ENCODE measurements around the gene MFSD12. TPM values are rescaled to one million over a fixed set of nuclear protein-coding genes. Genes with fewer than 3 reads are reported as not detected.

The MFSD12 gene
- total RNA-seq, 1 experiment from 2014 or later: 60.6 TPM

- H3K27me3 Mint-ChIP-seq (ENCODE audit: insufficient read depth, unreplicated experiment): no peaks in the 10 kb centered on the region
- H3K36me3 Mint-ChIP-seq (ENCODE audit: insufficient read depth, unreplicated experiment): peaks cover 23% of the 10 kb centered on the region
- ChIA-PET POLR2A (no interaction called here), CTCF (no interaction called here)
- BruUV-seq (replicated peaks): no TSS peak
- no peak overlapping the region for H3K27ac Mint-ChIP-seq (ENCODE audit: unreplicated experiment)
- H3K4me3 Mint-ChIP-seq (ENCODE audit: unreplicated experiment): no peak overlapping the region
- peak in 1 of 2 experiments; percentile 19 for TF ChIP-seq CTCF (IDR thresholded peaks at IDR 0.05; ENCODE audit: insufficient read depth in 1 of 2, low read depth in 1 of 2, low read length in 1 of 2, severe bottlenecking in 1 of 2, unreplicated experiment in 1 of 2)
- no peaks in the 10 kb centered on the region for H3K4me1 ChIP-seq
- H3K9me3 Mint-ChIP-seq (ENCODE audit: unreplicated experiment): no peaks in the 10 kb centered on the region
- no peaks in the 10 kb centered on the region for H3K27me3 ChIP-seq (replicated peaks; ENCODE audit: control insufficient read depth, insufficient read depth, low read length)
- no peak overlapping the region for H3K4me3 ChIP-seq (ENCODE audit: low read depth, low read length)
- no peaks in the 10 kb centered on the region for H3K9me3 ChIP-seq
- 0 out of 2 replicates have a peak, but pooled peaks cover 1% of the 10 kb centered on the region for H3K36me3 ChIP-seq (ENCODE audit: control insufficient read depth, insufficient read depth, low read length)
- intact Hi-C loops (cut with micrococcal nuclease; ENCODE audit: unreplicated experiment): no loop called here
- no peak for DNase-seq
- H3K4me1 Mint-ChIP-seq (ENCODE audit: low read depth, unreplicated experiment): no peaks in the 10 kb centered on the region
These were observed 30.7 kb downstream of the MFSD12 start for GRCh38 chr19:3526507-3527237.

GRCh38 chr19:3524904-3525451, 32.4 kb downstream of the MFSD12 start:
- no peaks in the 10 kb centered on the region for H3K9me3 Mint-ChIP-seq (ENCODE audit: unreplicated experiment)
- DNase-seq: no peak
- peaks cover 6% of the 10 kb centered on the region for H3K4me1 Mint-ChIP-seq (ENCODE audit: low read depth, unreplicated experiment)
- CTCF ChIA-PET: no interaction called here
- Histone ChIP-seq H3K27me3 (replicated peaks; ENCODE audit: control insufficient read depth, insufficient read depth, low read length) (no peaks in the 10 kb centered on the region), H3K9me3 (no peaks in the 10 kb centered on the region), H3K36me3 (ENCODE audit: control insufficient read depth, insufficient read depth, low read length) (0 out of 2 replicates have a peak, but pooled peaks cover 1% of the 10 kb centered on the region), H3K4me1 (no peaks in the 10 kb centered on the region), H3K4me3 (ENCODE audit: low read depth, low read length) (no peak overlapping the region)
- H3K27ac Mint-ChIP-seq (ENCODE audit: unreplicated experiment): no peak overlapping the region
- intact Hi-C loops (cut with micrococcal nuclease; ENCODE audit: unreplicated experiment): no loop called here
- peaks cover 29% of the 10 kb centered on the region for H3K36me3 Mint-ChIP-seq (ENCODE audit: insufficient read depth, unreplicated experiment)
- no peaks in the 10 kb centered on the region for H3K27me3 Mint-ChIP-seq (ENCODE audit: insufficient read depth, unreplicated experiment)
- POLR2A ChIA-PET: no interaction called here
- H3K4me3 Mint-ChIP-seq (ENCODE audit: unreplicated experiment): no peak overlapping the region
- BruUV-seq (replicated peaks): no TSS peak
- no peak for TF ChIP-seq CTCF (IDR thresholded peaks at IDR 0.05; ENCODE audit: insufficient read depth in 1 of 2, low read depth in 1 of 2, low read length in 1 of 2, severe bottlenecking in 1 of 2, unreplicated experiment in 1 of 2)

GRCh38 chr19:3524078-3524842, 33.1 kb downstream of the MFSD12 start:
- no peaks in the 10 kb centered on the region for H3K9me3 ChIP-seq
- peaks cover 6% of the 10 kb centered on the region for H3K4me1 Mint-ChIP-seq (ENCODE audit: low read depth, unreplicated experiment)
- H3K4me3 Mint-ChIP-seq (ENCODE audit: unreplicated experiment): no peak overlapping the region
- ChIA-PET CTCF (no interaction called here), POLR2A (no interaction called here)
- H3K27me3 Mint-ChIP-seq (ENCODE audit: insufficient read depth, unreplicated experiment): no peaks in the 10 kb centered on the region
- H3K27ac Mint-ChIP-seq (ENCODE audit: unreplicated experiment): no peak overlapping the region
- no peaks in the 10 kb centered on the region for H3K27me3 ChIP-seq (replicated peaks; ENCODE audit: control insufficient read depth, insufficient read depth, low read length)
- H3K4me1 ChIP-seq: no peaks in the 10 kb centered on the region
- H3K36me3 ChIP-seq (ENCODE audit: control insufficient read depth, insufficient read depth, low read length): 0 out of 2 replicates have a peak, but pooled peaks cover 1% of the 10 kb centered on the region
- TF ChIP-seq CTCF (IDR thresholded peaks at IDR 0.05; ENCODE audit: insufficient read depth in 1 of 2, low read depth in 1 of 2, low read length in 1 of 2, severe bottlenecking in 1 of 2, unreplicated experiment in 1 of 2): no peak
- no peaks in the 10 kb centered on the region for H3K9me3 Mint-ChIP-seq (ENCODE audit: unreplicated experiment)
- H3K4me3 ChIP-seq (ENCODE audit: low read depth, low read length): no peak overlapping the region
- peaks cover 36% of the 10 kb centered on the region for H3K36me3 Mint-ChIP-seq (ENCODE audit: insufficient read depth, unreplicated experiment)
- intact Hi-C loops (cut with micrococcal nuclease; ENCODE audit: unreplicated experiment): no loop called here
- no peak for DNase-seq
- BruUV-seq (replicated peaks): no TSS peak
